ENCODE results near the gene SNRK. TPM values are rescaled to one million over a fixed set of nuclear protein-coding genes. Genes with fewer than 3 reads are reported as not detected.
A peak's percentile ranks its signal among the peaks of the same experiment; 100 is the strongest.

SNRK gene
- total RNA-seq, 1 donor from 2014 or later = 139 TPM

GRCh38 chr3:43328653-43329052 is 42.3 kb downstream of the SNRK start:
- peaks cover 34% of the 10 kb centered on the region for H3K4me1 Mint-ChIP-seq (ENCODE audit: unreplicated experiment)
- no peaks in the 10 kb centered on the region for H3K9me3 Mint-ChIP-seq (ENCODE audit: unreplicated experiment)
- TF ChIP-seq CTCF (IDR thresholded peaks at IDR 0.05; ENCODE audit: unreplicated experiment) = no peak
- peaks cover 34% of the 10 kb centered on the region for H3K36me3 Mint-ChIP-seq (ENCODE audit: low read depth, unreplicated experiment)
- DNase-seq (ENCODE audit: low spot score) = no peak
- H3K4me3 Mint-ChIP-seq (ENCODE audit: unreplicated experiment) = no peak overlapping the region
- no peak overlapping the region for H3K27ac Mint-ChIP-seq (ENCODE audit: unreplicated experiment)
- H3K27me3 Mint-ChIP-seq (ENCODE audit: unreplicated experiment) = peaks cover 2% of the 10 kb centered on the region

- no peak for DNase-seq (ENCODE audit: low spot score)
- Mint-ChIP-seq H3K9me3 (ENCODE audit: unreplicated experiment) (no peaks in the 10 kb centered on the region), H3K4me3 (ENCODE audit: unreplicated experiment) (no peak overlapping the region), H3K4me1 (ENCODE audit: unreplicated experiment) (peaks cover 27% of the 10 kb centered on the region), H3K27ac (ENCODE audit: unreplicated experiment) (no peak overlapping the region), H3K36me3 (ENCODE audit: low read depth, unreplicated experiment) (peaks cover 41% of the 10 kb centered on the region), H3K27me3 (ENCODE audit: unreplicated experiment) (peaks cover 2% of the 10 kb centered on the region)
- TF ChIP-seq CTCF (IDR thresholded peaks at IDR 0.05; ENCODE audit: unreplicated experiment) = no peak
These were observed 44.6 kb downstream of the SNRK start for GRCh38 chr3:43330981-43331380.

- Mint-ChIP-seq H3K27ac (ENCODE audit: unreplicated experiment) (no peak overlapping the region), H3K9me3 (ENCODE audit: unreplicated experiment) (no peaks in the 10 kb centered on the region), H3K4me1 (ENCODE audit: unreplicated experiment) (peaks cover 23% of the 10 kb centered on the region)
These were observed 45.0 kb downstream of the SNRK start for GRCh38 chr3:43331381-43331780.

GRCh38 chr3:43334976-43335375 is 48.6 kb downstream of the SNRK start:
- DNase-seq (ENCODE audit: low spot score) = no peak
- peak overlapping the region; percentile 64 for H3K4me3 Mint-ChIP-seq (ENCODE audit: unreplicated experiment)
- H3K4me1 Mint-ChIP-seq (ENCODE audit: unreplicated experiment) = no peaks in the 10 kb centered on the region
- H3K9me3 Mint-ChIP-seq (ENCODE audit: unreplicated experiment) = no peaks in the 10 kb centered on the region
- no peak for TF ChIP-seq CTCF (IDR thresholded peaks at IDR 0.05; ENCODE audit: unreplicated experiment)
- H3K27ac Mint-ChIP-seq (ENCODE audit: unreplicated experiment) = no peak overlapping the region
- H3K27me3 Mint-ChIP-seq (ENCODE audit: unreplicated experiment) = peaks cover 5% of the 10 kb centered on the region
- H3K36me3 Mint-ChIP-seq (ENCODE audit: low read depth, unreplicated experiment) = peaks cover 58% of the 10 kb centered on the region

More at GRCh38 chr3:43331381-43331780, 45.0 kb downstream of the SNRK start:
- no peak for TF ChIP-seq CTCF (IDR thresholded peaks at IDR 0.05; ENCODE audit: unreplicated experiment)
- no peak for DNase-seq (ENCODE audit: low spot score)
- H3K4me3 Mint-ChIP-seq (ENCODE audit: unreplicated experiment) = no peak overlapping the region
- peaks cover 43% of the 10 kb centered on the region for H3K36me3 Mint-ChIP-seq (ENCODE audit: low read depth, unreplicated experiment)
- H3K27me3 Mint-ChIP-seq (ENCODE audit: unreplicated experiment) = peaks cover 2% of the 10 kb centered on the region

GRCh38 chr3:43335799-43336198 is 49.5 kb downstream of the SNRK start:
- peaks cover 5% of the 10 kb centered on the region for H3K27me3 Mint-ChIP-seq (ENCODE audit: unreplicated experiment)
- no peak overlapping the region for H3K27ac Mint-ChIP-seq (ENCODE audit: unreplicated experiment)
- H3K4me1 Mint-ChIP-seq (ENCODE audit: unreplicated experiment) = no peaks in the 10 kb centered on the region
- DNase-seq (ENCODE audit: low spot score) = no peak
- H3K36me3 Mint-ChIP-seq (ENCODE audit: low read depth, unreplicated experiment) = peaks cover 63% of the 10 kb centered on the region
- no peak for TF ChIP-seq CTCF (IDR thresholded peaks at IDR 0.05; ENCODE audit: unreplicated experiment)
- no peaks in the 10 kb centered on the region for H3K9me3 Mint-ChIP-seq (ENCODE audit: unreplicated experiment)
- peak overlapping the region; percentile 70 for H3K4me3 Mint-ChIP-seq (ENCODE audit: unreplicated experiment)

Data from endothelial cell (in vitro differentiated cells).